Dendritic cell treated with granulocyte-macrophage colony-stimulating factor and Interleukin-4, amounts not matched to agents 40 ng/mL and 50 ng/mL, for 4 days (primary cell): ENCODE measurements around the gene RAB8A.
A peak's percentile ranks its signal among the peaks of the same experiment; 100 is the strongest.
"Not testable (repeated sequence)": the region's sequence is repeated elsewhere in the genome, so short reads cannot be mapped to it uniquely, and the experiment has no call there.

Source experiments
- H3K27ac Mint-ChIP-seq: one replicate; pipeline ENCODE4 v1.8.0; 2022; ENCODE audit warnings: mild to moderate bottlenecking, mixed read lengths
- H3K27me3 Mint-ChIP-seq: one replicate; pipeline ENCODE4 v1.8.0; 2022; ENCODE audit warnings: mild to moderate bottlenecking, mixed read lengths
- H3K36me3 Mint-ChIP-seq: one replicate; pipeline ENCODE4 v1.8.0; 2022; ENCODE audit warnings: low read depth, mixed read lengths
- H3K4me1 Mint-ChIP-seq: one replicate; pipeline ENCODE4 v1.8.0; 2022; ENCODE audit warnings: low read depth, mixed read lengths
- H3K4me3 Mint-ChIP-seq: one replicate; pipeline ENCODE4 v1.8.0; 2022; ENCODE audit warnings: mild to moderate bottlenecking, moderate library complexity, mixed read lengths
- H3K9me3 Mint-ChIP-seq: one replicate; pipeline ENCODE4 v1.8.0; 2022; ENCODE audit warnings: mixed read lengths
- intact Hi-C: fragments of 100-400 bp; cut with micrococcal nuclease; formaldehyde crosslinking; loops from one replicate; pipeline ENCODE4 v1.15.0; 2022

RAB8A gene

DNA sequence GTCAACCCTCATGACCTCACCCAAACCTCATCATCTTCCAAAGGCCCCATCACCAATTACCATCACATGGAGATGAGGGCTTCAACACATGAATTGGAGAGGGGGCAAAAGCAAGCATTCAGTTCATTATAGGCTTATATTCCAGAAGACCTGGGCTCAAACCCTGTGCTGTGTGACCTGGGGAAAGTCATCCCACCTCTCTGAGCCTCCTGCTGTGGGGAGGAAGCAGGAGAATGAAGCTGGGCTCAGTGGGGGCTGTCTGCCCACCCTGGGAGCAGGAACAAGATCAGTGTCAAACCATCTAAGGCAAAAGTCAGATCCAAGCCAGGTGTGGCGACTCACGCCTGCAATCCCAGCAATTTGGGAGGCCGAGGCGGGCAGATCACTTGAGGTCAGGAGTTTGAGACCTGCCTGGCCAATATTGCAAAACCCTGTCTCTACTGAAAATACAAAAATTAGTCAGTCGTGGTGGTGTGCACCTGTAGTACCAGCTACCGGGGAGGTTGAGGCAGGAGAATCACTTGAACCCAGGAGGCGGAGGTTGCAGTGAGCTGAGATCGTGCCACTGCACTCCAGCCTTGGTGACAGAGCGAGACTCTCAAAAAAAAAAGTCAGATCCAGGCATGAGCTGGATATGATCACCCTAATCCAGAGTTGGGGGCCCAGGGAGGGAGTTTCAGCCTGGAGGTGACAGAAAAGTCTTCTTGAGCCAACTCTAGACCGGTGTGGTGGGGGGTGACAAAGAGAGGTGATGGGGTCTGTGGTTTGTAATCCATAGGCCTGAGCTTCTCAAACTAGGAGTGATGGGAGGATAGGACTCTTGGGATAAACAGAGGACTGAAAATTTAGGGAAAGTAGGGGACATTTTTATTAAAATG is 37.0 kb upstream of the RAB8A start:
- Mint-ChIP-seq H3K4me3 (no peak overlapping the region), H3K27me3 (no peaks in the 10 kb centered on the region), H3K36me3 (peaks cover 40% of the 10 kb centered on the region), H3K9me3 (no peaks in the 10 kb centered on the region), H3K4me1 (peaks cover 45% of the 10 kb centered on the region), H3K27ac (peak overlapping the region; percentile 38)
- intact Hi-C loops: no loop called here

DNA sequence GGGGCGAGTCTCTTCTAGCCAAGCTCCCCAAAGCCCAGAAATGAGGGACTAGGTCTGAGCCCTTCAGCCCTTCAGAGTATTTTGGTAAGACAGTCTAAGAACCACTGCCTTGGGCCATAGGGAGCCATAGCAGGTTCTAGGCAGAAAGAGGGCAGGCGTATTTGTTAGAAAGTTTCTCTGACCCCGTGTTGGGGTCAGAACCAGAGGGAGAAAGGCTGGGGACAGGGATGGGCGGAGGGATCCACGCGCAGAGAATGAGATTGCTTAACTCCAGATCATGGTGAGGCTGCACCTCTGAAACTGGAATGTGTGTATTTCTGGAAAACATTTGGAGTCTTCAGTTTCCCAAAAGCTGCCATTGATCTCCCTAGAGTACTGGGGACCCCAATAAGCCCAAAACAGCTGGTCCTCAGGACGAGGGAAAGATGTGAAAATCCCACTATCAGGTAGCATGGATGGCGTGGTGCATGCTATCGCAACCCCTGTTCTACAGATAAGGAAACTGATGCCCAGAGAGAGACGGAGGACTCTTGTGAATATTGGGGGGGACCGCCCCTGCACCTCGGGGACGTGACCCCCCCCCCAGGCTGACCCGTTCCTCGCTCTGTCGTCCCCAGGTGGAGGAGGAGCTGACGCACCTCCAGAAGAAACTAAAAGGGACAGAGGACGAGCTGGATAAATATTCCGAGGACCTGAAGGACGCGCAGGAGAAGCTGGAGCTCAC is 36.1 kb upstream of the RAB8A start:
- Mint-ChIP-seq H3K4me1 (peaks cover 54% of the 10 kb centered on the region), H3K27me3 (no peaks in the 10 kb centered on the region), H3K4me3 (peak overlapping the region; percentile 82), H3K36me3 (peaks cover 49% of the 10 kb centered on the region), H3K27ac (peak overlapping the region; percentile 98), H3K9me3 (no peaks in the 10 kb centered on the region)
- intact Hi-C loops: no loop called here

DNA sequence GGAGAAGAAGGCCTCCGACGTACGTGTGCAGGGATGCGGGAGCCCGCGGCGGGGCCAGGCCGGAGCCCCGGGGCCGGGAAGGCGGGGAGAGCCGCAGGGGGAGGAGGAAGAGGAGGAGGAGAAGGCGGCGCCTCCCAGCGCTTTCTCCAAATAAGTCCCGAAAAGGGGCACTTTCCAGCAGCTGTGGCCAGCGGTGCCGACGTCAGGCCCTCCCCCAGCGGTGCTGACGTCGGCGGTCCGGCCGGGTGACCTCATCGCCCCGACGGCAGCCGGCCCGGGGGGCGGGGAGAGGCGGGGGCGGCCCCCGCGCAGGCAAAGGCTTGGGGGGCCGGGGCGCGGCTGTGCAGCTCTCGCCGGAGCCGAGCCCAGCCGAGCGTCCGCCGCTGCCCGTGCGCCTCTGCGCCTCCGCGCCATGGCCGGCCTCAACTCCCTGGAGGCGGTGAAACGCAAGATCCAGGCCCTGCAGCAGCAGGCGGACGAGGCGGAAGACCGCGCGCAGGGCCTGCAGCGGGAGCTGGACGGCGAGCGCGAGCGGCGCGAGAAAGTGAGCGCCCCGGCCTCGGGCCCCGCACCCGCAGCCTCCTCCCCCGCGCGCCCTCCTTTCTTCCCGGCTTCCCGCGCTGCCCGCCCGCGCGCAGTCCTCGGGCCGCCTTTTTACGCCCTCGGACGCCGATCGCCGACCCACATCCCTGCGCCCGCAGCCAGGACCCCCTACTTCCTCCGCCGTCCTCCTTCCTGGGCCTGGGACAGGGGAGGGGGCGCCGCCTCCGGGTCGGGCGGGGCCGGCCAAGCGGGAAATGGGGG is 35.3 kb upstream of the RAB8A start, which contains the start of gene TPM4:
Gene TPM4, plus strand, starts transcription at position 342 of the 804 bp plus-strand sequence. Its CDS starts 71 bp downstream, at position 413.
- no peaks in the 10 kb centered on the region for H3K9me3 Mint-ChIP-seq
- peak within 1 kb of the TSS; percentile 82 for H3K4me3 Mint-ChIP-seq
- no peaks in the 10 kb centered on the region for H3K27me3 Mint-ChIP-seq
- H3K36me3 Mint-ChIP-seq: peaks cover 57% of the 10 kb centered on the region
- peak within 1 kb of the TSS; percentile 98 for H3K27ac Mint-ChIP-seq
- H3K4me1 Mint-ChIP-seq: peaks cover 62% of the 10 kb centered on the region
- intact Hi-C loops: no loop called here

DNA sequence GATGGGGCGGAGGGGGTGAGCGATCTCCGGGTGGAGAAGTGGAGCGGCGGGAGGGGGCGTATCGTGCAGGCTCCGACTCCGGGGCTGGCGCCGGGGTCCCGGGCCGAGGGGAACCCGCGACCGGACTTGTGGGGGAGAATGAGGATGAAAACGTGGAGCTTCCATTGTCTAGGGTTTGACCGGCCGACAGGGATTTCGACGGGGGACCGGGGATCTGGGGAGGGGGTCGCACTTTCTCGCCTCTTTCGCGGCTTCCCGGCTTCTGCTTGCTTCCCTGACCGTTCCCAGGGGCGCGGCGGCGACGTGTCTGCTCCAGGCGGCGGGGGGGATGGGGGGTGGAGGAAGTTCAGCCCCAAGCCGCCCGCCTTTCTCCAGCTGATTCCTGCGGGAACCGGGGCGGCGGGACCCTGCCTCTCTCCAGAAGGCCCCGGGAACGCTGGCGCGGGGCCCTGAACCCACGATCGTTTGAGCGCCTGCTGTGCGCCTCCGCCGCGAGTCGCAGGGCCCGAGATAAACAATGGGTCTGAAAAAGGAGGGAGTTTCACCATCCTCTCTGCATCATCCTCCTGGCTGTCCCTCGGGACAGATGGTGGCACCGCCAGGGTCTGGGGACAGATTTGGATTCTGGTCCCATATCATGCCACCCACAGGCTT is 34.6 kb upstream of the RAB8A start:
- no peaks in the 10 kb centered on the region for H3K27me3 Mint-ChIP-seq
- peak overlapping the region; percentile 82 for H3K4me3 Mint-ChIP-seq
- intact Hi-C loops: loop anchor here (1.0 kb wide), 1 partner anchor 34 kb away; the partner anchor contains the start of gene RAB8A
- H3K4me1 Mint-ChIP-seq: peaks cover 69% of the 10 kb centered on the region
- peaks cover 64% of the 10 kb centered on the region for H3K36me3 Mint-ChIP-seq
- H3K27ac Mint-ChIP-seq: peak overlapping the region; percentile 98
- no peaks in the 10 kb centered on the region for H3K9me3 Mint-ChIP-seq

DNA sequence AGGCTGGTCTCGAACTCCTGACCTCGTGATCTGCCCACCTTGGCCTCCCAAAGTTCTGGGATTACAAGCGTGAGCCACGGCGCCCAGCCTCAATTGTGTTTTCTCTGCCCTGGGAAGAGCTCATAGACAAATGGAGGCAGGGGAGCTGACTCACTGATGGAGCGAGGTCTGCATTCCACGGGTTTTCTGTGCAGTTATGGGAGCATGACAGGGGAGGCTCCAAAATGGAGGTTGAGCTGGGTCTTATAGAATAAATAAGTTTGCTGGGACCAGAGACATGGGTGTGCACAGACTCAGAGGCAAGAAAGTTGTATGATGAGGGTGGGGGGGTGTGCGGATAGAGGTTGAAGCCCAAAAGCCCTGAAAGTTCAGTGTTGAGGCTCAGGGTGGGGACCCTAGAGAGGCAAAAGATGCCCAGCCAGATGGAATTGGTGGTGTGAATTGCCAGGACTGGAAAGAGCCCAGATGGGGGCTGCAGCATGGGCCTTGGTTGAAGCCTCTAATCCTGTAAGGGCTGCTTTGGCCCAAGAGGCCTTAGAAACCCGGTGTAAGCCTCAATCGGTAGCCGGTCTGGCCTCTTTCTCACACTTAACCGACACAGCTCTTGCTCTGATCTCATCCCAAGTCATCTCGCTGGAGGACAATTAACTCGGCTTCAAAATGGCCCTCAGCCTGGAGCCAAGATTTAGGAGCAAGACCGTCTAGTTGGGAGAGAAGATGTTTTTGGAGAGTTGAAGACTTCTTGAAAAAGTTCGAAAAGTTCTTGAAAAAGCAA is 33.5 kb upstream of the RAB8A start:
- no peaks in the 10 kb centered on the region for H3K27me3 Mint-ChIP-seq
- H3K4me1 Mint-ChIP-seq: peaks cover 80% of the 10 kb centered on the region
- no peaks in the 10 kb centered on the region for H3K9me3 Mint-ChIP-seq
- peaks cover 75% of the 10 kb centered on the region for H3K36me3 Mint-ChIP-seq
- peak overlapping the region; percentile 82 for H3K4me3 Mint-ChIP-seq
- peak overlapping the region; percentile 98 for H3K27ac Mint-ChIP-seq
- intact Hi-C loops: loop anchor here (1.0 kb wide), 1 partner anchor 33 kb away; the partner anchor contains the start of gene RAB8A

DNA sequence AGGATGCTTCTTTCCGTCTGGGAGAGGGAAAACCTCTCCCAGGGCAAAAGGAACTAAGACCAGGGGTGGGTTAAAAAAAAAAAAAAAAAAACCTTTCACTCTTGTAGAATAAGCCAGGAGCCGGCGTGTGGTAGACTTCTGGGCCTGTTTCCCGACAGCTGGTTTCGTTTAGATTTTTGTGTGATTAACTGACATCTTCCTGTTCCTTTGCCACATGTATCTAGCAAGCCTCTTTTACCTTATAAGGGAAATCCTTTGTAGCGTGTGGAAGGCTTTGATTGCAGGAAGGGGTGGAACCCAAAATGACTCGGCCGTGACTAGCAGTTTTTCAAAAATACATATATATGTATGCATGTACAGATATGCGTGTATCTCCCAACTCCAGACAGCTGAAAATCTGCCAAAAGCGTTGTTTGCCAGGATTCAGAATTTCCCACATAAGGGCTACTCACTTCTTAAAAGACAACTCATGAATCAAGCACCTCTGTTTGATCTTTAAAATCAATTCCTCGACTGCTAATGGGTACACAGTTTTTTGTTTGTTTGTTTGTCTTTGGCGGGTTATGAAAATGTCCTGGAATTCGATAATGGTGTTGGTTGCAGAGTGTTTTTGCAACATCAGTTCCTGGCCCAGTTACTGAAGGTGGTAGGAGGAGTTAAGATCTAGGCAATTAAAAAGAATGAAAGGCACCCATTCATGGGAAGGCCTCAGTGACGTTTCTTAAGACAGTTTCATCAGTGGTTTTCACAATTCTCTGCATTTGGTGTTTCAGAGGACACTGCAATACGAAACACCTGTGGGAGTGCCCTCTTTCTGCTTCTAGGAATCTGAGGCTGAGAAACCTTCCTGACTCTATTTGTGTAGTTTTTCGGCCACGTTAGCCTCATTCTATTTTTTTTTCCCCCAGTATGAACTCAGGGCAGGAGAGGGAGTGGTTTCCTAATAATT is 32.7 kb upstream of the RAB8A start:
- intact Hi-C loops: no loop called here
- Mint-ChIP-seq H3K27ac (peak overlapping the region; percentile 98), H3K36me3 (peaks cover 84% of the 10 kb centered on the region), H3K27me3 (no peaks in the 10 kb centered on the region), H3K9me3 (no peaks in the 10 kb centered on the region), H3K4me3 (peak overlapping the region; percentile 82), H3K4me1 (peaks cover 81% of the 10 kb centered on the region)

DNA sequence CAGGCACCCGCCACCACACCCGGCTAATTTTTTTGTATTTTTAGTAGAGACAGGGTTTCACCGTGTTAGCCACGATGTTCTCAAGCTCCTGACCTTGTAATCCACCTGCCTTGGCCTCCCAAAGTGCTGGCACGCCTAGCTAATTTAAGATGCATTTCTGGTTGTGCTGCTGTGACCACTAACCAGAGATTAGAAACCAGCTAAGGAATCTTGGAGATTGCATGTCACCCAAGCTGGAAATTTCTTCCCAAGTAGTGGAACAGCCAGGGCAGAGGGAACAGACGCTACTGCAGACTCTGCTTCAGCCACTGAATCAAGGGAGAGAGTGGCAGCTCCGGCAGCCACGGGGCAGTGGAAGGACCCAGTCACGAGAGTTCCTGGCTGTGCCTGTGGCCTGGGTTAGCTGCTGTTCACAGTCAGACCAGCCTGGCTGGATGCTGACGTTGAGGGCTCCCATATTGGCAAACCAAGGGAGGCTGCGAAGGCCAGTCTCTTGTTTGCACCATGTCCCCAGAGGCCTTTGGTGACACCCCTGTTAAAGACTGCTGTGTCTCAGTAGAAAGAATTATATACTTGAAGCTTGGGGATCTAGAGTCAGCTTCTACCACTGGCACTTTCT is 27.5 kb upstream of the RAB8A start:
- peaks cover 100% of the 10 kb centered on the region for H3K36me3 Mint-ChIP-seq
- H3K4me3 Mint-ChIP-seq: no peak overlapping the region
- H3K4me1 Mint-ChIP-seq: peaks cover 80% of the 10 kb centered on the region
- H3K27me3 Mint-ChIP-seq: no peaks in the 10 kb centered on the region
- intact Hi-C loops: no loop called here
- H3K9me3 Mint-ChIP-seq: no peaks in the 10 kb centered on the region
- H3K27ac Mint-ChIP-seq: peak overlapping the region; percentile 43

DNA sequence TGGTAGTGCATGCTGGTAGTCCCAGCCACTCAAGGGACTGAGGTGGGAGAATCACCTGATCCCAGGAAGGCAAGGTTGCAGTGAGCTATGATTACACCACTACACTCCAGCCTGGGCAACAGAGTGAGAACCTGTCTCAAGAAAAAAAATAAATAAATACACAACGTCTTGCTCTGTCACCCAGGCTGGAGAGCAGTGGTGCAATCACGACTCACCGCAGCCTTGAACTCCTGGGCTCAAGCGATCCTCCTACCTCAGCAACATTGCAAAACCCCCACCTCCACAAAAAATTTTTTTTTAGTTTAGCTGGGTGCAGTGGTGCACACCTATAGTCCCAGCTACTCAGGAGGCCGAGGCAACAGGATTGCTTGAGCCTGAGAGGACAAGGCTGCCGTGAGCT is 26.6 kb upstream of the RAB8A start:
- H3K4me1 Mint-ChIP-seq: peaks cover 70% of the 10 kb centered on the region
- intact Hi-C loops: no loop called here

DNA sequence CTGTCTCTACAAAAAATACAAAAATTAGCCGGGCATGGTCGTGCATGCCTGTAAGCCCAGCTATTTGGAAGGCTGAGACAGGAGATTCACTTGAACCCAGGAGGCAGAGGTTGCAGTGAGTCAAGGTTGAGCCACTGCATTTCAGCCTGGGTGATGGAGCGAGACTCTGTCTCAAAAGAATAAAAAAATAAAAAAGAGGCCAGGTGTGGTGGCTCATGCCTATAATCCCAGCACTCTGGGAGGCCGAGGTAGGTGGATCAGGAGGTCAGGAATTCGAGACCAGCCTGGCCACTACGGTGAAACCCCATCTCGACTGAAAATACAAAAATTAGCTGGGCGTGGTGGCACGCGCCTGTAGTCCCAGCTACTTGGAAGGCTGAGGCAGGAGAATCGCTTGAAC is 24.3 kb upstream of the RAB8A start:
- intact Hi-C loops, H3K9me3 Mint-ChIP-seq, H3K27me3 Mint-ChIP-seq, H3K4me3 Mint-ChIP-seq: not testable (repeated sequence)
- peaks cover 100% of the 10 kb centered on the region for H3K36me3 Mint-ChIP-seq
- H3K4me1 Mint-ChIP-seq: peaks cover 47% of the 10 kb centered on the region
- peak overlapping the region; percentile 42 for H3K27ac Mint-ChIP-seq

More for the DNA sequence above, 26.6 kb upstream of the RAB8A start:
- no peaks in the 10 kb centered on the region for H3K27me3 Mint-ChIP-seq
- H3K4me3 Mint-ChIP-seq: no peak overlapping the region
- H3K27ac Mint-ChIP-seq: peak overlapping the region; percentile 43
- peaks cover 100% of the 10 kb centered on the region for H3K36me3 Mint-ChIP-seq
- H3K9me3 Mint-ChIP-seq: no peaks in the 10 kb centered on the region

DNA sequence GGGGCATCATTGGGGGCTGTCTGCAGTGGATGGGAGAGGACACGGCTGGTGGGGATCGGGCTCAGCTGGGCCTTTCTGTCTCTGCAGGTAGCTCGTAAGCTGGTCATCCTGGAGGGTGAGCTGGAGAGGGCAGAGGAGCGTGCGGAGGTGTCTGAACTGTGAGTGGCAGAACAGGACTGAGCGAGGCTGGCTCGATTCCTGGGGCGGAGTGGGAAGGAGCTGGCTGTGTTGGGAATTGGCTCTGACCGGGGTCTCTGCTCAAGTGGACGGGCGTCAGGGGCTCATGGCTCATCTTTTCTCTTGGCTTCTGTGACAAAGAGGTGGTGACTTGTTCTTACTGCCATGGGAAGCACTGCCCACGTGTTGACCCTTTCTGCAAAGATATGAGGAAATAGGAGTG is 23.7 kb upstream of the RAB8A start:
- no peaks in the 10 kb centered on the region for H3K9me3 Mint-ChIP-seq
- H3K27ac Mint-ChIP-seq: peak overlapping the region; percentile 42
- intact Hi-C loops: no loop called here
- peaks cover 100% of the 10 kb centered on the region for H3K36me3 Mint-ChIP-seq
- no peaks in the 10 kb centered on the region for H3K27me3 Mint-ChIP-seq
- peaks cover 44% of the 10 kb centered on the region for H3K4me1 Mint-ChIP-seq
- no peak overlapping the region for H3K4me3 Mint-ChIP-seq

DNA sequence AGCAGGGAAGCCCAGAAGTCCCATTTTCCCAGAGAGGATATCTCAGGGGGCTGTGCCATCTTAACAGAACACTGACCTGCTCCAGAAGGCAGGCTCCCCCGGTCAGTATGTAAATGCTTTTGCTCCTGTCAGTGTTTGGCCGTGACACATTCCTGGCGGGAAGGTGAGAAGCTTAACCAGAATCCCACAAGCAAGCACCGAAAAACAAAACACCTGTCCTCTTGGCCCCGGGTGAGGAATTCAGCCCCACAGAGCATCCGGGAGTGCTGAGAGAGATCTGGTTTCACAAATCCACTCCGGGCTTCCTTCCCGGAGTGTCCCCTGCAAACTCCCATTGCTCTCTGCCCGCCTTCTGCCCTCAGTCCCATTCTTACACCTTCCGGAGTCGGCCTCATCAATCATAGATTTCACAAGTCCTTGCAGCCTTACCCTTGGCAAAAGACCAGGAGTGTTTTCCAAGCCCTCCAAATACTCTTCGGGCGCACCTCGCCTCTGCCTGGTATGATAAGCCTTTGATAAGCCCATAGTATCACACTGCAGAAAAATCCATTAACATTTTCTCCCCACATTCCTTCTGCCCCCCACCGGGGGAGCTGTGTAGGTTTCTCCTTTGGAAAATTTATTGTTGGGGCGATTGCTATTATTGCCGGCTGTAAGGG is 23.2 kb upstream of the RAB8A start:
- Mint-ChIP-seq H3K9me3 (no peaks in the 10 kb centered on the region), H3K4me3 (no peak overlapping the region), H3K27me3 (no peaks in the 10 kb centered on the region), H3K36me3 (peaks cover 100% of the 10 kb centered on the region), H3K27ac (peak overlapping the region; percentile 59), H3K4me1 (peaks cover 44% of the 10 kb centered on the region)
- intact Hi-C loops: no loop called here
